T-helper 9 cell (primary cell): ENCODE measurements around the gene EVI5.
"Not testable (repeated sequence)": the region's sequence is repeated elsewhere in the genome, so short reads cannot be mapped to it uniquely, and the experiment has no call there.

Source experiments
- DNase-seq: peaks from one replicate; pipeline ENCODE4 v3.0.0-alpha.2; 2020

Gene EVI5

DNA sequence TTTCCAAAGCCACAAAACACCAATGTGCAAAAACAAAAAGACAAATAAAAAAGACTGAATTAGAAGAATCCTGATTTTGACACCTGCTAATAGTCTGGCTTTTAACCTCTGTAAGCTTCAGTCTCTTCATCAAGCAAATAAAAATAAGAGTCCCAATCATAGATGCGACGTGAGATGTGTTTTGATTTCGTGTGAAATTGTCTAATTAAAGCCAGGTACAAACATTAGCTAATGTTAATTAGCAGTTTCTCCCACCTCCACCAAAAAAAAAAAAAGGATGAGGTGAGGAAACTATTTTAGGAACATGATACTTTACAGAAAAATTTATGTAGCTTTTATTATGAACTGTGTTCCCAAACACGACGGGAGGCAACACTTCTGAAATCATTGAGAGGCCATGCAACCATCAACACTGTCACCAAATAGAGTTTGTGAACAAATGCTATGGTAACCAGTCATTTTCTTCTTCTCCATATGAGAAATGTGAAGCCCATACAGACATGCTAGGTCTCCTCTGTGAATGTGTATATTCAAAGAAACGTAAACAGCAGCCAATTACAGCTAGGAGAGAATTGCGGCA lies 6.7 kb upstream of the EVI5 start:
- DNase-seq = no peak

DNA sequence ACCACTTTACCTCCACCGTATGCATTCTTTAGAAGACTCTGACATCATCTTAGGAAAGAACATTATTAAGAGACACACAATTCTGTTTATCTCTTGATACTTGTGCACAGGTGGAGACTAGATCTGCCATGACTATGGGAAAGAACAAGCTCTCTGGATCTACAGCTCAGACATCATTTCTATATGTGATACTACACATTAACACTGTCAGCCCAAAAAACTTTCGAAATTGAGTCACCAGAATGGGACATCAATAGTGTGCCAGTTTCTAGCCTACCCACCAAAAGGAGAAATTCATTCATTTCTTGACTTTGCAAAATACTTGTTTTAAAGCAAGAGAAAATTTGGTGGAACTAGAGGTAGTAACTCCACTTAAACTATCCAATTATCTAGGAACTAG lies 6.0 kb upstream of the EVI5 start:
- no peak for DNase-seq

DNA sequence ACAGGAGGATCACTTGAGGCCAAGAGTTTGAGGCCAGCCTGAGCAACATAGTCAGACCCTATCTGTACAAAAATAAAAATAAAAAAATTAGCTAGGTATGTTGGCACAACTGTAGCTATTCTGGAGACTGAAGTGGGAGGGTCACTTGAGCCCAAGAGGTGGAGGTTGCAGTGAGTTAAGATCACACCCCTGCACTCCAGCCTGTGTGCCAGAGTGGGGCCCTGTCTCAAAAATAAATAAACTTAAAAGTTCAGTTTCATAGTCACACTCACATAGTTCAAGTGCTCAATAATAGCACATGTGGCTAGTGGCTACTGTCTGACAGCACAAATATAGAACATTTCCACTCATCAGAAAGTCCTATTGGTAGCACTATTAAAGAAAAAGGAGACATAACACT lies 5.2 kb upstream of the EVI5 start:
- no peak for DNase-seq

DNA sequence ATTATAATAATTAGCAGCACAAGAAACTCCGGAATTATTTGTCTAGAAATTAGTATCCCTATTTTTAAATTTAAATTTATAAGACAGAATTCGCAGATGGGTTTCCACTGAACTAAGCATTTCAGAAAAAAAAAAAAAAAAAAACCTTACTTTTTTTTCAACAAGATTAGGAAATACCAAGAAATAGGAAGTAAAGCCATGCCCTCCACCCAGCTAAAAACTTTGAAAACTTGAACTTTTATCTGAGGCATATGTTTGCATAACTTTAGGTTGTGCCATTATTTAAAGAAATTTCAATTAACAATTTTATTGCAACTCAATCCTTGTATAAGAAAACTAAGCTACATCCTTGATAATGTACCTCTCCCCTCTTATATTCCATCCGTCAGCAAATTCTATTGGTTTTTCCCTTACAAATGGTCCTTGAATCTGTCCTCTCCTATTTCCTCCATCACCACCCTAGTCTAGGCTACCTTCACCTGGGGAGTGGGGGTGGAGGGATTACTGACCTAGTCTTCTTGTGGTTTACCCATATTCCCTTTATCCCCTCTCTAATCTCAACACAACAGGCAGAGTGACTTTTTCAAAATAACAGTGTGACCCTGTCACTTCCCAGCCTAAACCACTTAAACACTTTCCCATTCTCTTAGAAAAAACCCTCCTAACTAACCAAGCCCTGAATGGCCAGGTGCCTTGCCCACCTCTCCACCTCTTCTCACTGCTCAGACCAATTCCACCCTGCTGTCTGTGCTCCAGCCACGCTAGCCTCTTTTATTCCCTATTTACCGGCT lies 1.4 kb upstream of the EVI5 start:
- no peak for DNase-seq

DNA sequence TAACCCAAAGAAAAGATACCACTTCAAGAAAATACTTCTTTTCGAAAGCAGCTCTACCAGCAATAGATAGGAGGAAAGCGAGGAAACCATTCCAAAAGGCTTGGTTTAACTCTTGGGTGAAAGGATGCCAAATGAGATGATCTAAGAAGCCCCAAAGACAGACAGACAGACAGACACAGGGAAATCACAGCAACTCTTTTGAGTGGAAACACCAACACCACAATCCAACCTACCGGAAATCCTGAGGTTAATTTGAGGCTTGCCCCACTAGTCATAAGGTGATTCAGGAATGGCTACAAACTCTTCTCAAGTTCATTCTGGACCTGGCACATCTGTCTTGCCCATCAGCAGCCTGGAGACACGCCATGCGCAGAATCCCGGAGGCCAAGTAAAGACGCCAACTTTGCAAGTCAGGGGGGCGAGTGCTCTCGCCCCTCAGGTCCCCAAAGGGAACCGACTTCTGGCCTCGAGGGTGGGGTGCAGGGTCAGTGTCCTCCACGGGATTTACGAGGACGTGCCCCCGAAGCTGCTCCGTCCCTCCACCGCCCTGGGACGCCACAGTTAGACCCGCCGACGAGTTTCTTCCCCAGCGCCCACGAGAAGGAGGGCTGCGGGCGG lies 778 bp downstream of the EVI5 start:
- DNase-seq = peak; percentile 0

DNA sequence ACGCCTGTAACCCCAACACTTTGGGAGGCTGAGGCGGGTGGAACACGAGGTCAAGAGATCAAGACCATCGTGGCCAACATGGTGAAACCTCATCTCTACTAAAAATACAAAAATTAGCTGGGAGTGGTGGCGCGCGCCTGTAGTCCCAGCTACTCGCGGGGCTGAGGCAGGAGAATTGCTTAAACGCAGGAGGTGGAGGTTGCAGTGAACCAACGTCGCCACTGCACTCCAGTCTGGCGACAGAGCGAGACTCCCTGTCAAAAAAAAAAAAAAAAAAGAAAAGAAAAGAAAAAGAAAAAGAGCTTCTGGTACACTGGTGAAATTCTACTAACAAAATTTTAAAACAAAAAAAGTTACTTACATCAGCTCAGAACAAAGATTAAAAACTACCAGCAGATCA lies 1.4 kb downstream of the EVI5 start:
- DNase-seq = not testable (repeated sequence)

DNA sequence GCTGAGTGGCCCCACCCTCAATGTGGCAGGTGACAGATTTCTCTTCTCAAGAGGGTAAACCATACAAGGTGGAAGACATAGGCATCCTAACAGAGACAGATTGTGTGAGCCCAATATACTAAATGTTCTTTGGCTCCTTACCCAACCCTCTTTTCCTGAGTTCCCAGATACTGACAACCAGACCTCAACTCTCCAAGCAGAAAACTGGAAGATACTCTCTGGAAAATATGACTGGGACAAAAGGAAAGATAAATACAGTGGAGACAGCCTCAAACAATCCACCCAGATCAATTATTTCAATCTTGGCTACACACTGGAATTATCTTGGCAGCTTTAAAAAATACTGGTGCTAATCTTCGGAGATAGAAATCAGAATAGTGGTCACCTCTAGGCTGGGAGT lies 6.5 kb downstream of the EVI5 start:
- no peak for DNase-seq

DNA sequence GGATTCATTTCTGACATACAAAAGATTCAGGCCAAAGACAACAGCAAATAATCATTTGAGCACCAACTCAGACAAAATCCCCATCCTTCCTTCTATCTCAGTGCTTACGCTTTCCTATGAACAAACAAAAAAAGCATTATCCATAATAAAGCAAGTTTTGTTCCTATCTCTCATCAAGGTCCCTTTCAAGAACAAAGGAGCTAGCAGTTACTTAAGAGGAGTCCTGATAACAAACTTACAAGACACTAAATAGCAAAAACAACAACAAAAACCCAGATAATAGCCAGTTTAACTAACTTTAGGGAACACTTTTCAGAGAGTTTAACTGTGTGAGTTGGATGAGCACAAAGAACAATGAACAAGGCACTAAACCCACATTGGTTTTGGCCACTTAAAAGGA lies 10.5 kb downstream of the EVI5 start:
- no peak for DNase-seq

DNA sequence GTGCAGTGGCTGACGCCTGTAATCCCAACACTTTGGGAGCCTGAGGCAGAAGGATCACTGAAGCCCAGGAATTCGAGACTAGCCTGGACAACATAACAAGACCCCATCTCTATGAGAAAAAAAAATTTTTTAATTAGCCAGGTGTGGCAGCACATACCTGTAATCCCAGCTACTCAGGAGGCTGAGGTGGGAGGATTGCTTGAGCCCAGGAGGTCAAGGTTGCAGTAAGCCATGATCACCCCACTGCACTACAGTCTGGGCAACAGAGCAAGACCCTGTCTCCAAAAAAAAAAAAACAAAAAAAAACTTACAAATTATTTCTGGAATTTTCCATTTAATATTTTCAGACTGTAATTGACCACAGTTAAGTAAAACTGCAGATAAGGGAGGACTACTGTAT lies 11.2 kb downstream of the EVI5 start:
- not testable (repeated sequence) for DNase-seq

DNA sequence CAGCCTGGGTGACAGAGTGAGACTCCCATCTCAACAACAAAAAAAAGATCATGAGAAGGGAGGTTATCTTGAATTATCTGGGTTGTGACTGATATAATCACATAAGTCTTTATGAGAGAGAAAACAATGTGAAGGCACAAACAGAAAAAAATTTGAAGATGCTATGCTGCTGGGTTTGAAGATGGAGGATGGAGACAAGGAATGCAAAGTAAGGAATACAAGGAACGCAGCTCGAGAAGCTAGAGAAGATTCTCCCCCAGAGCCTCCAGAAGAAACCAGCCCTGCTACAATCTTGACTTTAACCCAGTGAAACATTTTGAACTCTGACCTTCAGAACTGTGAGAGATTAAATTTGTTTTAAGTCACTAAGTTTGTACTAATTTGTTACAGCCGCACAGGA lies 15.1 kb downstream of the EVI5 start:
- no peak for DNase-seq

DNA sequence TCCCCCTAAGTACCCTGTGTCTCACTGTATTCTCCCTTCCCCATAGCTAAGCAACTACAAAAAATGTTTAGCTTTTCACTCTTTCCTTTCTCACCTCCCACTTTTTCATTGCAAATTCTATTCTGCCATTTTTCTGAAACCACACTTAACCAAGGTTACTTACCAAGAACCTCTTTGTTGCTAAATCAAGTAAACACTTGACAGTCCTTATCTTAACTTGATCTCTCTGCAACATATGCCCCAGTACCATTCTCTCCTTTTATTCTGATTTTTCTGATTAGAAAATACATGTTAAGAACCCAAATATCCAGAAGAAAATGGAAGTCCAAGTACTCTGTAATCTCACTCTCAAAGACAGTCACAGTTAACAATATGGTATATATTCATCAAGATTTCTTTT lies 16.0 kb downstream of the EVI5 start:
- DNase-seq = no peak

DNA sequence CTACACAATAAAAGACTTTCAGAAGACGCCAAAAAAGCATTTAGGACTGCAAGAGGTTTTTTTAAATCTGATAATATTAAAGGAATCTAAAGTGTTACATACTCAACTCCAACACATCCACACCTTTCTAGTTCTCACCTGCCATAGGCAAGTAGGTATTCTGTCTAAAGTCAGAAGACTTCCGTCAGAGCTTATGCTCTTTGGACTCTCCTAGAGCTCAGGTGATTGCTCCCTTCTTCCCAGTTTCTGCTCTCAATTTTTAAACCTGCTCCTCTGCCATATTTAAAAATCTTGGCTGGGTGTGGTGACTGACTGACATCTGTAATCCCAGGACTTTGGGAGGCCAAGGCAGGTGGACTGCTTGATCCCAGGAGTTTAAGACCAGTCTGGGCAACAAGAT lies 16.6 kb downstream of the EVI5 start:
- DNase-seq = no peak

DNA sequence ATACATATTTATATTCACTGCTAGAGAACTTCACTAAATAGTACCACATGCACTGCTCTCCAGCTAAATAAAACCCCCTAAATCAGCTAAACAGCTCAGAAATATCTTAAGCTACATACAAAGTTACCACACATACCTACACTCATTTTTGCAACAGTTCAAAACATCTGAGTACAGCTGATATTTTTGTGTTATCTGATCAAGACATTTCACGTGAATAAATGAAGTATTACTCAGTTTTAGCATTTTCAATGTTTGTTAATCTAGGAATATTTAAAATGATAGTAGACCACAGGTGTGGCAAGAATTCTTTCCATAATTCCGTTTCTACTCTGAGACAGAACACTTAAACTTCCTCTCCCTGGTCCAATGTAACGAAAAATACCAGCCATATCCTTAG lies 20.8 kb downstream of the EVI5 start:
- DNase-seq = no peak

DNA sequence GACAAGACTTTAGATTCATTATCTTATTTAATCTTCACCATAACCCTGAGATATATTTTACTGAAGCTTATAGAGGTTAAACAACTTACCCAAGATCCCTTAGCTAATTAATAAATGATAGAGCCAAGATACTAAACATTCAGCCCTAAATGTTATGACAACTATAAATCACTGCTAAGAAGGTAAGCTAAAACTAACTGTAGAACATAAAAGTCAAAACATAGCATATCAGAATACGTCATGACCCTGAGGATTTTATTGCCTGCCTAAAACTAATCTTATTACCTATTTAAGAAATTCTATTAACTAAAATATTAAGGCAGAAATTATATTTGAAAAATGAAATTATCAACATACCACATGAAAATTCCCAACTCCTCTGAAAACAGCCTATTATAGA lies 22.6 kb downstream of the EVI5 start:
- no peak for DNase-seq

DNA sequence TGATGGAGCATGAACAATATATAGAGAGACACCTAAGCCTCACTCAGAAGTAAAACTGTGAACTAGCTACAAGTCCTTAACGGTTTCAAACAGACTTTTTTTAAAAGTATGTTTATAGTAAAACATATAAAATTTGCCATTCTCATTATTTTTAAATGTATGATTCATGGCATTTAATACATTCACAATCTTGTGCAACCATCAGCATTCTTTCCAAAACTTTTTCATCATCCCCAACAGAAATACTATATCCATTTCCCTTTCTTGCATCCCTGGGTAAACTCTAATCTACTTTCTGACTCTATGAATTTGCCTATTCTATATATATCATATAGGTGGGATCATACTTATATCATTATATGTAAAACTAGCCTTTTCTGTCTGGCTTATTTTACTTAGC lies 25.5 kb downstream of the EVI5 start:
- DNase-seq = no peak

DNA sequence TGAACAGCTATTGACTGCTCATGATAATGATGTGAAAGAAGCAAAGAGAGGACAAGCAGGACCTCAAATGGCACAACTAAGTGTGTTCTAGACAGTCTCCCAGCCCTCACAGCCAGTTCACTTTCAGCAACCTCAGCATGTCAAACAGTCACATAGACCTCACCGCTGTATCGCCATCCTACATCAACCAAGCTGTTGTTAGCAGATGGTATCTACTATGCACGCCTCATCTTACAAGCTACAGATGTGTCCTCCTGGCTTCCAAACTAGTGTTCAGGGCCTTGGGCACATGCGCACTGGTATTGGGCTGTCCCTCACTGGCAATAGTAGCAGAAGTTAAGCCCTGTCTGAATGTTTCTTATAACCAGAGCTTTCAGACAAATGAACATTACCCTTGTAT lies 28.4 kb downstream of the EVI5 start:
- DNase-seq = no peak

DNA sequence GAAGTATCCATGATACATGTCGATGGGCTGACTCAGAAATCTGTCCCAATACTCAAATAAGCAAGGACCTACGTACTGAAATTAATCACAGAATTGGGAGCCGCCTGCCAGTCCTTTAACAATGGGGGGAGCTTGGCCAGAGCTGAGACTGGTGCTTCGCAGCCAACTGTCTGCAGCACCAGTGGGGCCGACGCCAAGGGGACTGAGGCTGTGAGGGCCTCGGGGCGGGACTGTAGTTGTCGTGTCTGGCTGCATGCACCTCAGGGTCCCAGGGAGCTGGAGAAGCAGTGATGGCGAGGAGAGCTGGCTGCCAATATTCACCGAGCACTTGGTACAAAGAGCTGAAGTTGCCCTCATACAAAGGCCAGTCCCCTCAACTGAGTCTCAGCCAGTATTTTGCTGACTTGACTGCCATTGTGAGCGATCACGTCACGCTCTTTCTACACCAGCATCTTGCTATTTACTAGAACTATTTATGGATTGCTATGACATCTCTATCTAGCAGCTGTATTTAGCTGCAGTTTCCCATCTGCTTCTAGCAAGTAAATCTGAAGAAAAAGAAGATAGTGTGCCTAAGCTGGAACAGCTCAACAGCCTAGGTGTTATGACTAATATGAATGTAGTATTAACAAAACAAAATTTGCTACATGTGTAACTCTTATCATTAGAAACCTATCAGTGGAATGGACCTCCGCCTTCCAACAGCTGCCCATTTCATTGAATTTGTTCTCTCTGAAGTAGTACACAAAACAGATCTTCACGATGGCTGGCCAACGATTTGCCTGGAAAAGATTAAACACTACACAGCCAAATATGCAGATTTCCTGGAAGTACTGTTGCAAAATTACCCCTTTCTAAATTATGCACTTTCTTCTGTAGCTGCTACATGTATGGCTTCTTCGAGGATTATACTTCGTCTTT lies 29.1 kb downstream of the EVI5 start:
- no peak for DNase-seq

DNA sequence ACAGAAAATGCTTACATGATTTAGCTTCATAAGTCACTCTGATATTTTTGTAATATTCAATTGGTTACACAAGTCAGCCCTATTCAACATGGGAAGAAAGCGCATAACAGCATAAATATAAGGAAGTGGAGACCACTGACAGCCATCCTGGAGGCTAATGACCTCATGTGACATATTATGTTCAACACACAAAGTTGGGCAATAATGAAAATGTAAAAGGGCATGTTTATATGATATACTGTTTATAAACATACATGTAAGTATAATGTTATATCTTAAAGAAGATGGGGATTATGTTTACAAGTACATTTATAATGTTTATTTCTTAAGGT lies 30.2 kb downstream of the EVI5 start:
- DNase-seq = no peak

DNA sequence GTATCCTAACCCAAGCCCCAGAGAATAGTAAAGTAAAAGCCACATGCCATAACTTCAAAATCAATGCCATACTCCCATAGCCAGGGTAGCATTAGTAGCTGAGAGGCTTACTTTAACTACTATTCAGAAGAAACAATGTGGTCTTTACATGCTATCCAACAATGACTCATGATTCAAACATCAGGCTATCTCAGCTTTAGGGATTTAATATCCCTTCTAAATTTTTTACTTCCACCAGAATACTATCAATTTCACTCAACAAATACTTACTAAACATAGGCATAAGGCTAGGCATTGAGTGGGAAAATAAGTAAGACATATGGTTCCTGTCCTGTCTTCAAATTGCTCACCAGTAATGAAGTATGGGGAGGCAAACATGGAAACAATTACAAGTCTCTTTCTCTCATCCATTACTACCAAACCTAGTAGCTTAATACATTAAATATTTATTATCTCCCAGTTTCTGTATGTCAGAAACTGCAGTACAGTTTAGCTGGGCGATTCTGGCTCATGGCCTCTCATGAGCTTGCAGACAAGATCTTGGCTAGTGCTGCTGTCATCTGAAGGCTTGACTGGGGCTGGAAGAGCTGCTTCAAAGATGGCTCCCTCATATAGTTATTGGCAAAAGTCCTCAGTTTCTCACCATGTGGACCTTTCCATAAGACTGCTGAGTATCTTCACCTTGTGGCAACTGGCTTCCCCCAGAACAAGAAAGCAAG lies 30.7 kb downstream of the EVI5 start:
- DNase-seq = no peak

DNA sequence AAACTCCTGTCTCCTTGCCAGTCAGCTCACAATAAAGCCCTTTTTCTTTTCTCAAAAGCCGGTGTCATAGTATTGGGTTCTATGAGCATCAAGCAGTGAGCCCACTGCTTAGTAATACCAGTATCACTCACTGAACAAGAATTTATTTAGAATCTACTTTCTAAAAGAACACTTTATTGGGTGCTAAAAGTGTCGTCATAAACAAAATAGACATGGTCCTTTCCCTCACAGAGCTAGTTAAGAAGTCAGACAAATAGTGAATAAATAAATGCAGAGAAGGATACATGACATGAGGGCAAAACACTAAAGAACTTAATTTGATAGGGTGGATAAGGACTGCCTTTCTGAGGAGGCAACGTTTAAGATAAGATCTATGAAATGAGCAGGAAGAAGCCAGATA lies 32.2 kb downstream of the EVI5 start:
- no peak for DNase-seq

DNA sequence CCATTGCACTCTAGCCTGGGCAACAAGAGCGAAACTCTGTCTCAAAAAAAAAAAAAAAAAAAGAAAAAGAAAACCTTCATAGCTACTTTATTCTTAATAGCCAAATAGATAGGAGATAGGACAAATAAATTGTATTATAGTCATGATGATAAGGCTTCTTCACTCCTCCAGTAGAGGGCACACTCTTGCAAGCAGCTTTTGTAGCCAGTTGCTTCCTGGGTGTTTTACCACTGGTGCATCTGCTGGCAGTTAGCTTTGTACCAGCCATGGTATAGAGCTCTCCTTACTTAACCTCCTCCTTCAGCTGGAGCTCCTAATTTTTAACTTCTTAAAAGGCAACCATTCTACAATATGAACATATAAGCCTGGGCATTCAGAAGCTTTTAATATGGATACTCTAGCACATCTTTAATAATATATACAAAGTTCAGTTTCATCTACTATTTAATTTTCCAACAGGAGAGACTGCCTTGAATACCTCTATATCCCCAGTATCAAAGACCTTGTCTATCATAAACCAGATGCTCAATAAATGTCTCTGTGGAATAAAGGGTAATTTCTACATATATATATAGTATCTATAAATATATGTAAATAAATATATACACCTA lies 35.8 kb downstream of the EVI5 start:
- DNase-seq = peak; percentile 4

DNA sequence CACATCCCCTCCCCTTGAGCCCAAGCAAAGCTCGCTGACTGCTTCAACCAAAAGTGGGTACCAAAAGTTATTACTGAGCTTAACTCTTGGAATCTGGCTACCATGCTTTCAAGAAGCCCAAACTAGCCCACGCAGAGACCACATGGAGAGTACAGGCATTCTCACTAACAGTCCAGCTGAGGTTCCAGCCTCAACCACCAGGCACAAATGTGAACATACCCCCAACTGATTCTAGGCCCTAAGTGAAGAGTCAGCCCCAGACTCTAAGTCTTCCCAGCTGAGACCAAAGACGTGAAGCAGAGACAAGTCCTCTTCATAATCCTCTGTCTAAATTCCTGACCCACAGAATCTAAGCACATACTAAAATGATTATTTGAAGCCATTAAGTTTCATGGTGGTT lies 36.8 kb downstream of the EVI5 start:
- no peak for DNase-seq
